H1 (cell line): ENCODE data around the gene PIP5K1B. TPM values are rescaled to one million over a fixed set of nuclear protein-coding genes. Genes with fewer than 3 reads are reported as not detected.

ENCODE experiments used
- CEBPB ChIP-seq: IDR thresholded peaks from 2 replicates; pipeline ENCODE4 v1.6.1; 2012; ENCODE audit warnings: low read depth, low read length
- CHD7 ChIP-seq: fragments of 300-600 bp; sonication (generic); IDR thresholded peaks from 2 replicates; pipeline ENCODE4 v1.7.1; 2012; ENCODE audit warnings: low read length, moderate library complexity, mild to moderate bottlenecking, inconsistent platforms; ENCODE audit not compliant: insufficient replicate concordance
- EP300 ChIP-seq, 2 experiments: IDR thresholded peaks; 1 replicate in 1 of 2; 2 replicates in 1 of 2; pipeline ENCODE4 v1.6.1; 2011 to 2012; ENCODE audit warnings: low read depth in 2 of 2, low read length in 2 of 2, mild to moderate bottlenecking in 2 of 2, borderline replicate concordance in 1 of 2, inconsistent platforms in 1 of 2, moderate library complexity in 1 of 2
- EZH2 ChIP-seq: fragments of 200-600 bp; sonication (generic); IDR thresholded peaks from 2 replicates; pipeline ENCODE4 v1.7.1; 2012; ENCODE audit warnings: low read depth, mild to moderate bottlenecking, moderate library complexity, low read length, inconsistent platforms; ENCODE audit not compliant: severe bottlenecking
- GABPA ChIP-seq: IDR thresholded peaks from 2 replicates; pipeline ENCODE4 v1.6.1; 2011; ENCODE audit warnings: mild to moderate bottlenecking, low read length, moderate library complexity, borderline replicate concordance; ENCODE audit not compliant: insufficient read depth
- HDAC2 ChIP-seq, 2 experiments: fragments of 300-600 bp in 1 of 2; sonication (generic) in 1 of 2; IDR thresholded peaks; 2 replicates each; pipeline ENCODE4 v1.6.1; 2011 to 2012; ENCODE audit warnings: low read depth in 2 of 2, low read length in 2 of 2, mild to moderate bottlenecking in 2 of 2, moderate library complexity in 2 of 2, borderline replicate concordance in 1 of 2, inconsistent platforms in 1 of 2
- JUN ChIP-seq: IDR thresholded peaks from 2 replicates; pipeline ENCODE4 v1.6.1; 2011; ENCODE audit warnings: low read depth, mild to moderate bottlenecking, improper control_type of control experiment, low read length
- POU5F1 ChIP-seq: IDR thresholded peaks from 2 replicates; pipeline ENCODE4 v1.6.1; 2011; ENCODE audit warnings: low read depth, mild to moderate bottlenecking, low read length, moderate library complexity
- SIX5 ChIP-seq: IDR thresholded peaks from 2 replicates; pipeline ENCODE4 v1.6.1; 2011; ENCODE audit warnings: mild to moderate bottlenecking, low read depth, low read length
- SP1 ChIP-seq: IDR thresholded peaks from 2 replicates; pipeline ENCODE4 v1.6.1; 2011; ENCODE audit warnings: low read depth, low read length
- polyA plus RNA-seq, 7 experiments: library from polyadenylated mRNA; depleted of rRNA in 3 of 7; stranded (reverse) in 5 of 7; unstranded in 2 of 7; fragments of >200 nt in 5 of 7; fragments of 200-250 nt in 2 of 7; gene quantifications; 1 replicate in 5 of 7; 2 replicates in 1 of 7; 4 replicates in 1 of 7; pipeline versions ENCODE4 v1.2.1 to v1.2.3, GENCODE V29; 2011 to 2013; ENCODE audit warnings: missing spikeins in 2 of 7, mixed read lengths in 2 of 7
- total RNA-seq: library from RNA; stranded (reverse); fragmentation: NEBNext Ultra II Directional; extraction: Animal tissue kit (Norgen Biotek cat#: 25700); gene quantifications from 2 replicates; pipeline ENCODE4 v1.2.1, GENCODE V29; 2021

Gene PIP5K1B
- total and polyA plus RNA-seq, 2 of the 8 experiments (the other 6 are each of a cell fraction or from before 2014, with no cell fraction given): 4.7 to 7.7 TPM

GRCh38 chr9:68775003-68775730 lies 70.1 kb downstream of the PIP5K1B start (continued):
- TF ChIP-seq CHD7 (no peak), SP1 (no peak), POU5F1 (no peak), JUN (no peak), SIX5 (no peak), EZH2 (no peak), CEBPB (no peak), EP300 (IDR thresholded peaks at IDR 0.05; ENCODE audit: borderline replicate concordance in 1 of 2, low read depth in 2 of 2, low read length in 2 of 2) (no peak), HDAC2 (IDR thresholded peaks at IDR 0.05; ENCODE audit: borderline replicate concordance in 1 of 2, low read depth in 2 of 2, low read length in 2 of 2) (no peak), GABPA (no peak)
